SK-N-SH treated with all-trans-retinoic acid at 6 μM for 48 hours (cell line): ENCODE measurements around the gene EFCAB12.

Source experiments
- ATAC-seq: fragments of 200-7000 bp; cut with Tn5 transposase; 3 replicates; pipeline ENCODE4 v1.9.1; 2020; ENCODE audit warnings: mild to moderate bottlenecking, moderate library complexity
- ARNTL ChIP-seq: fragments of 450-650 bp; formaldehyde crosslinking; IDR thresholded peaks from 2 replicates; pipeline ENCODE4 v1.5.0; 2020; ENCODE audit warnings: low read depth, mild to moderate bottlenecking, moderate library complexity, borderline replicate concordance
- BACH2 ChIP-seq: fragments of 250-450 bp; sonication (Bioruptor Pico); IDR thresholded peaks from 2 replicates; pipeline ENCODE4 v1.9.0; 2021; ENCODE audit warnings: mild to moderate bottlenecking, borderline replicate concordance
- CSDC2 ChIP-seq: fragments of 250-450 bp; sonication (Bioruptor Pico); IDR thresholded peaks from 2 replicates; pipeline ENCODE4 v1.5.0; 2020; ENCODE audit warnings: mild to moderate bottlenecking, moderate library complexity
- CSRNP3 ChIP-seq: fragments of 250-450 bp; sonication (Bioruptor Pico); IDR thresholded peaks from 2 replicates; pipeline ENCODE4 v1.5.1; 2021; ENCODE audit warnings: mild to moderate bottlenecking, moderate library complexity
- ESRRG ChIP-seq: fragments of 250-450 bp; sonication (Bioruptor Pico); IDR thresholded peaks from 2 replicates; pipeline ENCODE4 v1.6.1; 2021; ENCODE audit warnings: mild to moderate bottlenecking
- GLIS3 ChIP-seq: fragments of 250-450 bp; sonication (Bioruptor Pico); IDR thresholded peaks from 2 replicates; pipeline ENCODE4 v1.5.0; 2020; ENCODE audit warnings: mild to moderate bottlenecking, moderate library complexity
- ISL1 ChIP-seq: fragments of 250-450 bp; sonication (Bioruptor Pico); IDR thresholded peaks from 2 replicates; pipeline ENCODE4 v2.1.2; 2022; ENCODE audit warnings: mild to moderate bottlenecking, moderate library complexity
- OSR1 ChIP-seq: fragments of 250-450 bp; sonication (Bioruptor Pico); IDR thresholded peaks from 2 replicates; pipeline ENCODE4 v1.8.0; 2022; ENCODE audit warnings: moderate library complexity, mild to moderate bottlenecking, inconsistent platforms
- POU6F1 ChIP-seq: fragments of 250-450 bp; sonication (Bioruptor Pico); IDR thresholded peaks from 2 replicates; pipeline ENCODE4 v1.8.0; 2021; ENCODE audit warnings: low read depth, mild to moderate bottlenecking, moderate library complexity, borderline replicate concordance
- RARB ChIP-seq: fragments of 250-450 bp; sonication (Bioruptor Pico); IDR thresholded peaks from 2 replicates; pipeline ENCODE4 v1.8.0; 2021; ENCODE audit warnings: mild to moderate bottlenecking, moderate library complexity
- SNAI2 ChIP-seq: fragments of 250-450 bp; sonication (Bioruptor Pico); IDR thresholded peaks from 2 replicates; pipeline ENCODE4 v1.5.0; 2020; ENCODE audit warnings: mild to moderate bottlenecking, moderate library complexity
- TCF4 ChIP-seq: fragments of 250-450 bp; sonication (Bioruptor Pico); IDR thresholded peaks from 2 replicates; pipeline ENCODE4 v1.8.0; 2021; ENCODE audit warnings: mild to moderate bottlenecking, moderate library complexity, borderline replicate concordance
- TOX ChIP-seq: fragments of 250-450 bp; sonication (Bioruptor Pico); IDR thresholded peaks from 2 replicates; pipeline ENCODE4 v1.8.0; 2021; ENCODE audit warnings: mild to moderate bottlenecking, moderate library complexity, borderline replicate concordance
- TSHZ2 ChIP-seq: fragments of 250-450 bp; sonication (Bioruptor Pico); IDR thresholded peaks from 2 replicates; pipeline ENCODE4 v1.5.0; 2020; ENCODE audit warnings: mild to moderate bottlenecking, moderate library complexity
- ZC3H10 ChIP-seq: fragments of 250-450 bp; sonication (Bioruptor Pico); IDR thresholded peaks from 2 replicates; pipeline ENCODE4 v1.5.1; 2021; ENCODE audit warnings: mild to moderate bottlenecking, moderate library complexity
- ZFP3 ChIP-seq: fragments of 250-450 bp; sonication (Bioruptor Pico); IDR thresholded peaks from 2 replicates; pipeline ENCODE4 v1.5.0; 2020; ENCODE audit warnings: mild to moderate bottlenecking, moderate library complexity
- ZFP30 ChIP-seq: fragments of 450-650 bp; formaldehyde crosslinking; IDR thresholded peaks from 2 replicates; pipeline ENCODE4 v1.5.0; 2022; ENCODE audit warnings: mild to moderate bottlenecking, moderate library complexity
- ZNF565 ChIP-seq: fragments of 450-650 bp; formaldehyde crosslinking; conservative IDR thresholded peaks from 2 replicates; pipeline ENCODE4 v1.5.0; 2020; ENCODE audit warnings: low read depth, mild to moderate bottlenecking, moderate library complexity
- ZNF70 ChIP-seq: fragments of 450-650 bp; formaldehyde crosslinking; IDR thresholded peaks from 2 replicates; pipeline ENCODE4 v1.5.0; 2020; ENCODE audit warnings: mild to moderate bottlenecking, moderate library complexity
- ZNF8 ChIP-seq: fragments of 450-650 bp; formaldehyde crosslinking; IDR thresholded peaks from 2 replicates; pipeline ENCODE4 v1.5.0; 2020; ENCODE audit warnings: mild to moderate bottlenecking, moderate library complexity

The EFCAB12 gene

GRCh38 chr3:129410971-129411370 is 17.5 kb downstream of the EFCAB12 start (continued):
- TF ChIP-seq TSHZ2 (CRISPR knock-in tag) (no peak), CSRNP3 (CRISPR knock-in tag) (no peak), TCF4 (CRISPR knock-in tag) (no peak), ZNF565 (CRISPR knock-in tag) (no peak), ZFP30 (no peak), ESRRG (CRISPR knock-in tag) (no peak), ZFP3 (CRISPR knock-in tag) (no peak), ISL1 (CRISPR knock-in tag) (no peak), ZC3H10 (CRISPR knock-in tag) (no peak), CSDC2 (CRISPR knock-in tag) (no peak), SNAI2 (CRISPR knock-in tag) (no peak)

- no peak for TF ChIP-seq BACH2 (CRISPR knock-in tag)
- no peak for TF ChIP-seq OSR1
- no peak for TF ChIP-seq ZFP3 (CRISPR knock-in tag)
- TF ChIP-seq ISL1 (CRISPR knock-in tag), result no peak
- TF ChIP-seq CSDC2 (CRISPR knock-in tag), result no peak
- no peak for TF ChIP-seq TSHZ2 (CRISPR knock-in tag)
- no peak for TF ChIP-seq ARNTL (CRISPR knock-in tag)
- TF ChIP-seq ESRRG (CRISPR knock-in tag), result no peak
- TF ChIP-seq RARB, result no peak
- no peak for TF ChIP-seq POU6F1 (CRISPR knock-in tag)
- no peak for ATAC-seq
Observed at GRCh38 chr3:129409541-129409940, 18.9 kb downstream of the EFCAB12 start.

- no peak for ATAC-seq
- TF ChIP-seq POU6F1 (CRISPR knock-in tag) (no peak), ZNF8 (CRISPR knock-in tag) (no peak), RARB (no peak), TOX (CRISPR knock-in tag) (no peak)
Observed at GRCh38 chr3:129404610-129405009, 23.8 kb downstream of the EFCAB12 start.

GRCh38 chr3:129404130-129404529 is 24.3 kb downstream of the EFCAB12 start:
- no peak for ATAC-seq
- no peak for TF ChIP-seq ISL1 (CRISPR knock-in tag)
- no peak for TF ChIP-seq POU6F1 (CRISPR knock-in tag)
- no peak for TF ChIP-seq RARB
- TF ChIP-seq BACH2 (CRISPR knock-in tag), result no peak
- TF ChIP-seq TCF4 (CRISPR knock-in tag), result no peak
- TF ChIP-seq ESRRG (CRISPR knock-in tag), result no peak
- no peak for TF ChIP-seq ZNF8 (CRISPR knock-in tag)
- TF ChIP-seq GLIS3 (CRISPR knock-in tag), result no peak
- TF ChIP-seq CSDC2 (CRISPR knock-in tag), result no peak
- TF ChIP-seq TOX (CRISPR knock-in tag), result no peak
- TF ChIP-seq ZNF70 (CRISPR knock-in tag), result no peak
- no peak for TF ChIP-seq CSRNP3 (CRISPR knock-in tag)
- no peak for TF ChIP-seq ZFP30
